ENCODE results near the gene FASTKD2.

FASTKD2 gene

GRCh38 chr2:206766057-206766930 is 888 bp downstream of the FASTKD2 start:
- TF ChIP-seq, protein P1, sequence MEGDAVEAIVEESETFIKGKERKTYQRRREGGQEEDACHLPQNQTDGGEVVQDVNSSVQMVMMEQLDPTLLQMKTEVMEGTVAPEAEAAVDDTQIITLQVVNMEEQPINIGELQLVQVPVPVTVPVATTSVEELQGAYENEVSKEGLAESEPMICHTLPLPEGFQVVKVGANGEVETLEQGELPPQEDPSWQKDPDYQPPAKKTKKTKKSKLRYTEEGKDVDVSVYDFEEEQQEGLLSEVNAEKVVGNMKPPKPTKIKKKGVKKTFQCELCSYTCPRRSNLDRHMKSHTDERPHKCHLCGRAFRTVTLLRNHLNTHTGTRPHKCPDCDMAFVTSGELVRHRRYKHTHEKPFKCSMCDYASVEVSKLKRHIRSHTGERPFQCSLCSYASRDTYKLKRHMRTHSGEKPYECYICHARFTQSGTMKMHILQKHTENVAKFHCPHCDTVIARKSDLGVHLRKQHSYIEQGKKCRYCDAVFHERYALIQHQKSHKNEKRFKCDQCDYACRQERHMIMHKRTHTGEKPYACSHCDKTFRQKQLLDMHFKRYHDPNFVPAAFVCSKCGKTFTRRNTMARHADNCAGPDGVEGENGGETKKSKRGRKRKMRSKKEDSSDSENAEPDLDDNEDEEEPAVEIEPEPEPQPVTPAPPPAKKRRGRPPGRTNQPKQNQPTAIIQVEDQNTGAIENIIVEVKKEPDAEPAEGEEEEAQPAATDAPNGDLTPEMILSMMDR (IDR thresholded peaks at IDR 0.05; ENCODE audit: low read depth, low read length): no peak

DNA sequence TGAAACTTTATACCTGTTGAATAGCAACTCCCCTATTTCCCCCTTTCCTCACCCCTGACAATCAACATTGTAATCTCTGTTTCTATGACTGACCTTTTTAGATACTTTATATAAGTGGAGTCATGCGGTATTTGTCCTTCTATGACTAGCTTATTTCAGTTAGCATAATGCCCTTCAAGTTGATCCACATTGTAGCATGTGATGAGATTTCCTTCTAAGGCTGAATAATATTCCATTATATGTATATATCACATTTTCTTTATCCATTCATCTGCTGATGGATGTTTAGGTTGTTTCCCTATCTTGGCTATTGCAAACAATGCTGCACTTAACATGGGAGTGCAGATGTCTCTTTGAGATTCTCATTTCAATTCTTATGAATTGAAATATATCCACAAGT is 9.5 kb downstream of the FASTKD2 start:
- TF ChIP-seq, protein P1 (IDR thresholded peaks at IDR 0.05; ENCODE audit: low read depth, low read length): no peak
- H3K4me3 ChIP-seq (ENCODE audit: low read depth, low read length): no peak overlapping the region

More at GRCh38 chr2:206766057-206766930, 888 bp downstream of the FASTKD2 start:
- peak overlapping the region; percentile 94 for H3K4me3 ChIP-seq (ENCODE audit: low read depth, low read length)

DNA sequence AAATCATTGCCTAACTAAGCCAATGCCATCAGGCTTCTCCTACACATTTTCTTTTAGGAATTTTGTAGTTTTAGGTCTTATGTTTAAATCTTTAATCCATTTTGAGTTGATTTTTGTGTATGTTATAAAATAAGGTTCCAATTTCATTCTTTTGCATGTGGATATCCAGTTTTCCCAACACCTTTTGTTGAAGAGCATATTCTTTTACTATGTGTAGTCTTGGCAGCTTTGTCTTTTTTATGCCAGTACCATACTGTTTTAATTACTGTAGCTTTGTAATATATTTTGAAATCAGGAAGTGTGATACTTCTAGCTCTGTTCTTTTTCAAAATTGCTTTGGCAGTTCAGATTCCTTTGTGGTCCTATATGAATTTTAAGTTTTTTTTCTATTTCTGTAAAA is 11.0 kb downstream of the FASTKD2 start:
- H3K4me3 ChIP-seq (ENCODE audit: low read depth, low read length): no peak overlapping the region
- TF ChIP-seq, protein P1 (IDR thresholded peaks at IDR 0.05; ENCODE audit: low read depth, low read length): no peak

- TF ChIP-seq, protein P1 (IDR thresholded peaks at IDR 0.05; ENCODE audit: low read depth, low read length): no peak
- H3K4me3 ChIP-seq (ENCODE audit: low read depth, low read length): no peak overlapping the region
These were observed 15.3 kb downstream of the FASTKD2 start for GRCh38 chr2:206780671-206781070.

GRCh38 chr2:206783718-206784117 is 18.3 kb downstream of the FASTKD2 start:
- H3K4me3 ChIP-seq (ENCODE audit: low read depth, low read length): no peak overlapping the region
- TF ChIP-seq, protein P1 (IDR thresholded peaks at IDR 0.05; ENCODE audit: low read depth, low read length): peak; percentile 56

DNA sequence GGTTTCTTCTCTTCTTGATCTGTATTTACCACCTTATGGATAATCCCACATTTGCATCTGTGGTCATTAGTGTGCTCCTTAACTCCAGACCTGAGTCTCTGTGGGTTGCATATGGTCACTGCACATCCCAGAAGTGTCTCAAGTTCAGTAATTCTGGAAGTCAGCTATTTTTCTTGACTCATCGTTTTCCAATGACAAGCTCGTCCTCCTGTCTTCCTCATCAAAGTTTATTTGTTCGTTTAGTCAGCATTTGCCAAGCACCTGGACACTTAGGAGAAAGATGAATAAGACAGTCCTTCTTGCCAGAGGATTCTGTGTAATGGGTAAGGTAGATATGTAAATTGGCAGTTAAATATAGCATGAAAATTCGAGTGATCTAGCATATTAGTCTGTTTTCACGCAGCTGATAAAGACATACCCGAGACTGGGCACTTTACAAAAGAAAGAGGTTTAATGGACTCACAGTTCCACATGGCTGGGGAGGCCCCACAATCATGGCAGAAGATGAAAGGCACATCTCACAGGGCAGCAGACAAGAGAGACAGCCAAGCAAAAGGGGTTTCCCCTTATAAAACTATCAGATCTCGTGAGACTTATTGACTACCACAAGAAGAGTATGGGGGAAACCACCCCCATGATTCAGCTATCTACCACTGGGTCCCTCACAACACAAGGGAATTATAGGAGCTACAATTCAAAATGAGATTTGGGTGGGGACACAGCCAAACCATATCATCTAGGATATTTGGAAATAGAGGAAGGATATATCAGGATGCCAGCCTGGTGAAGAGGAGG is 19.4 kb downstream of the FASTKD2 start:
- H3K4me3 ChIP-seq (ENCODE audit: low read depth, low read length): no peak overlapping the region
- TF ChIP-seq, protein P1 (IDR thresholded peaks at IDR 0.05; ENCODE audit: low read depth, low read length): no peak
